Hematopoietic multipotent progenitor cell treated with erythropoietin and hydrocortisone succinate and interleukin-3 and kit ligand, for 15 days (in vitro differentiated cells): ENCODE data around the gene OR4A5.
"Not testable (repeated sequence)": the region's sequence is repeated elsewhere in the genome, so short reads cannot be mapped to it uniquely, and the experiment has no call there.

ENCODE experiments used
- DNase-seq: peaks from one replicate; pipeline ENCODE4 v3.0.0-alpha.2; 2015; ENCODE audit warnings: low spot score

The OR4A5 gene

GRCh38 chr11:54706532-54706931 lies at the start of gene OR4A5:
TSS of gene OR4A5 (plus strand) at chr11:54706832. CDS start at chr11:54706885, 53 bp downstream.
- not testable (repeated sequence) for DNase-seq

DNA sequence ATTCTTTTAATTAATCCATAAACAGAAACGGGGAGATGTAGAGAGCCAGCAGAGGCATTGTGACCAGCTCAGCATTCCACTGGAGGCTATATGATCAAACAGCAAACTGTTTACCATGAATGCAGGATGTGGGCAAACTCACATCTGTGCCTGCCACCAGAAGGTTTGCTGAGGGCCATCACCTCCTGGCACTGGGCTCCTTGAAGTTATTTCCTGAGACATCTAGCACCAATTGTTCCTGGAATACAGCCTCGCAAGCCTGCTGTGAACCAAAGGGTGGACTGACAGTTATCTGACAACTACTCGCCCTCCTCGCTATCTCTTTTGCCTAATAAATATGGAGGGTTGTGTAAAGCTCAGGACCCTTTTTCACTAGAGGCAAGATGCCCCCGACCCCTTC lies 13.5 kb downstream of the OR4A5 start:
- not testable (repeated sequence) for DNase-seq
